Psoas muscle (tissue), 8 donors: ENCODE results near the gene YIPF3. TPM values are rescaled to one million over a fixed set of nuclear protein-coding genes. Genes with fewer than 3 reads are reported as not detected.
"Not testable (repeated sequence)": the region's sequence is repeated elsewhere in the genome, so short reads cannot be mapped to it uniquely, and the experiment has no call there.

Source experiments
- ATAC-seq, 4 donors: fragments of 200-7000 bp; cut with Tn5 transposase; one replicate each; pipeline ENCODE4 v1.9.1; 2020; ENCODE audit warnings: moderate library complexity in 3 of 4, mild to moderate bottlenecking in 2 of 4
- DNase-seq, 2 donors: peaks; one replicate each; pipeline ENCODE4 v3.0.0-alpha.2; 2020
- H3K27ac ChIP-seq: fragments of 200-600 bp; one replicate; pipeline ENCODE4 v1.8.0; 2022
- H3K27me3 ChIP-seq, 3 donors: fragments of 200-600 bp in 1 of 3; one replicate each; pipeline versions ENCODE4 v1.6.1 to v1.8.0; 2013 to 2022; ENCODE audit warnings: low read length in 2 of 3, mild to moderate bottlenecking in 2 of 3, moderate library complexity in 1 of 3; ENCODE audit not compliant: insufficient read depth in 3 of 3
- H3K36me3 ChIP-seq, 2 donors: fragments of 200-600 bp in 1 of 2; one replicate each; pipeline versions ENCODE4 v1.6.1 to v1.8.0; 2013 to 2022; ENCODE audit warnings: low read depth in 1 of 2, mild to moderate bottlenecking in 1 of 2, moderate library complexity in 1 of 2; ENCODE audit not compliant: insufficient read depth in 1 of 2
- H3K4me1 ChIP-seq: fragments of 200-600 bp; one replicate; pipeline ENCODE4 v1.8.0; 2022
- H3K4me3 ChIP-seq: fragments of 200-600 bp; one replicate; pipeline ENCODE4 v1.8.0; 2022; ENCODE audit warnings: mild to moderate bottlenecking
- H3K9me3 ChIP-seq: fragments of 200-600 bp; one replicate; pipeline ENCODE4 v1.8.0; 2022
- WGBS, 3 donors: extraction: QIAGEN DNeasy Blood & Tissue Kit; methylation state at CpG; one replicate each; pipeline versions ENCODE4 v1.1.6 to v1.1.7; 2013; 5-methylcytosine and 5-hydroxymethylcytosine counted together
- intact Hi-C, 2 donors: fragments of 100-400 bp; cut with DNase I; formaldehyde crosslinking; loops; one replicate each; pipeline versions ENCODE4 v1.11.0 to v1.14.2; 2022
- polyA plus RNA-seq, 3 donors: library from polyadenylated mRNA; stranded (reverse); fragments of 200-250 nt; gene quantifications; one replicate each; pipeline ENCODE4 v1.2.3, GENCODE V29; 2013
- total RNA-seq, 4 donors: library from RNA; stranded (reverse); fragmentation: NEBNext Ultra II Directional in 2 of 4; extraction: Animal tissue kit (Norgen Biotek cat#: 25700) in 2 of 4; gene quantifications; one replicate each; pipeline versions ENCODE4 v1.2.1 to v1.2.4, GENCODE V29; 2021 to 2023
- TF ChIP-seq, protein P1 (sequence below): fragments of 200-600 bp; IDR thresholded peaks from one replicate; pipeline ENCODE4 v1.8.0; 2022; ENCODE audit warnings: antibody characterized with exemption
- donor health status: healthy with polysubstance abuse.
- donor health status: DM: no; HTN: no; CAD: no; lungs with moderate emphysema.
- donor health status: Bipolar disorder and iron deficiency.
- donor health status: healthy.
- donor health status: DM: yes; HTN: yes; CAD: no.
- donor health status: DM: no; HTN: no; CAD: no.
- donor health status: DM: no; HTN: no; CAD: no.
- donor health status: DM: yes; HTN: yes; CAD: no.

YIPF3 gene
- total and polyA plus RNA-seq, 7 donors = 57.7 to 91.5 (median 67.6) TPM

DNA sequence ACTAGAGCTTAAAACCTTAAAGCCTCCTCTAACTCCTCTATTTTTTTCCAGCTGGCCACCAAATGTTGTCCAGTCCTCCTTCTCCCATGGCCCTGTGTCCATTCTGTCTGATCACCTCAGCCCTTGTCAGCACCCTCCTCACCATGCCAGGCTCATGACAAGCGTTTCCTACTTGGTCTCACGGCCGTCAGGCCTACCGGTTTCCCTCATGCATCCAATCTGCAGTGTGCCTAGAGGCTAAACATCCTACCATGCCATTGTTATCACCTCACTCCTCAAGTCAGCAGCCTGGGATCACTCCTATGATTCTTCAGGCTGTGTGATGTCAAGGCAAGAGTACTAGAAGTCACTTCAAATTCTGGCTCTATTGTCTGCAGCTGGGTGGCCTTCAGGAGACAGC is 49.0 kb downstream of the YIPF3 start:
- no peaks in the 10 kb centered on the region for H3K4me1 ChIP-seq
- no peak overlapping the region for H3K27ac ChIP-seq
- 74 to 79% (median 78%) methylated on average over 4 of the region's 4 CpGs for WGBS, 3 donors
- DNase-seq = no peak
- peaks cover 0 to 16% (median 0%) of the 10 kb centered on the region in 3 donors for H3K27me3 ChIP-seq
- no peaks in the 10 kb centered on the region for H3K36me3 ChIP-seq
- intact Hi-C loops = no loop called here
- no peaks in the 10 kb centered on the region for H3K9me3 ChIP-seq
- ATAC-seq = no peak
- H3K4me3 ChIP-seq = no peak overlapping the region
- TF ChIP-seq, protein P1, sequence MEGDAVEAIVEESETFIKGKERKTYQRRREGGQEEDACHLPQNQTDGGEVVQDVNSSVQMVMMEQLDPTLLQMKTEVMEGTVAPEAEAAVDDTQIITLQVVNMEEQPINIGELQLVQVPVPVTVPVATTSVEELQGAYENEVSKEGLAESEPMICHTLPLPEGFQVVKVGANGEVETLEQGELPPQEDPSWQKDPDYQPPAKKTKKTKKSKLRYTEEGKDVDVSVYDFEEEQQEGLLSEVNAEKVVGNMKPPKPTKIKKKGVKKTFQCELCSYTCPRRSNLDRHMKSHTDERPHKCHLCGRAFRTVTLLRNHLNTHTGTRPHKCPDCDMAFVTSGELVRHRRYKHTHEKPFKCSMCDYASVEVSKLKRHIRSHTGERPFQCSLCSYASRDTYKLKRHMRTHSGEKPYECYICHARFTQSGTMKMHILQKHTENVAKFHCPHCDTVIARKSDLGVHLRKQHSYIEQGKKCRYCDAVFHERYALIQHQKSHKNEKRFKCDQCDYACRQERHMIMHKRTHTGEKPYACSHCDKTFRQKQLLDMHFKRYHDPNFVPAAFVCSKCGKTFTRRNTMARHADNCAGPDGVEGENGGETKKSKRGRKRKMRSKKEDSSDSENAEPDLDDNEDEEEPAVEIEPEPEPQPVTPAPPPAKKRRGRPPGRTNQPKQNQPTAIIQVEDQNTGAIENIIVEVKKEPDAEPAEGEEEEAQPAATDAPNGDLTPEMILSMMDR = no peak

DNA sequence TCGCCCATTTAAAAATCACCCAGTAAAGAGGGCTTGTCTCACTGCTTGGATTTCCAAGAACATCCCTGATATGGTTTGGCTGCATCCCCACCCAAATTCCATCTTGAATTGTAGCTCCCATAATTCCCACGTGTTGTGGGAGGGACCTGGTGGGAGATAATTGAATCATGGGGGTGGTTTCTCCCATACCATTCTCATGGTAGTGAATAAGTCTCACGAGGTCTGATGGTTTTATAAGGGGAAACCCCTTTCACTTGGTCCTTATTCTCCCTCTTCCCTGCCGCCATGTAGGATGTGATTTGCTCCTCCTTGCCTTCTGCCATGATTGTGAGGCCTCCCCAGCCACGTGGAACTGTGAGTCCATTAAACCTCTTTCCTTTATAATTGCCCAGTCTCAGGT is 49.5 kb downstream of the YIPF3 start:
- DNase-seq, H3K4me1 ChIP-seq, H3K4me3 ChIP-seq, intact Hi-C loops, H3K9me3 ChIP-seq, H3K27ac ChIP-seq, ATAC-seq, H3K36me3 ChIP-seq: not testable (repeated sequence)
- H3K27me3 ChIP-seq = peaks cover 0 to 20% (median 0%) of the 10 kb centered on the region in 3 donors
- 59 to 60% (median 60%) methylated on average over 5 of the region's 5 CpGs for WGBS, 3 donors

DNA sequence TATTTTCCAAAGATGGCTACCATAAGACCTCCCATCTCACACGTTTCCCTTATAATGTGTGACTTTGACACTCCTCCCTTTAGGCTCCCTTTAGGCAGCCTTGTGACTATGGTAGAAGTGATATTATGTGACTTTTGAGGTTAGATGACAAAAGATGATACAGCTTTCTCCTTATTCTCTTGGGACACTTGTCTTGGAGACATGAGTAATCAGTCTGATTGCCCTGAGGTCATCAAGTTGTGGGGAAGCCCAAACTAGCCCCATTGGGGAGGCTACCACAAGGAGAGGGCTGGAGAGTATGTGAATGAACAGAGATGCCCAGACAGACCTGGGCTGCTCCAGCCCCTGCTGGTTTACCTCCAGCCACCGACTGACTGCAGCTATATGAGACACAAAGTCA is 50.8 kb downstream of the YIPF3 start:
- ATAC-seq = no peak

DNA sequence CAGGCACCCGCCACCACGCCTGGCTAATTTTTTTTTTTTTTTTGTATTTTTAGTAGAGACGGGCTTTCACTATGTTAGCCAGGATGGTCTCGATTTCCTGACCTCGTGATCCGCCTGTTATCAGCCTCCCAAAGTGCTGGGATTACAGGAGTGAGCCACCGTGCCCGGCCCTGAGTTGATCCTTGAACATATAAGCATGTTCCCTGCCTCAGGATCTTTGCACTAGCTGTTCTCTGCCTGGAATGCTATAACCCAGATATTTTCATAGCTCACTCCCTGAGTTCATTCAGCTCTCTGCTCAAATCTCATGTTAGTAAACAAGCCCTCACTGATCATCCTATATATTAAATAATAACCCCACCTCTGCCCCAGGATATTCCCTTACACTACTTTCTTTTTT is 52.4 kb downstream of the YIPF3 start:
- DNase-seq (no peak), ATAC-seq (no peak)
- peaks cover 0 to 30% (median 0%) of the 10 kb centered on the region in 3 donors for H3K27me3 ChIP-seq
- 77 to 87% (median 85%) methylated on average over 8 of the region's 8 CpGs for WGBS, 3 donors
- no peak overlapping the region for H3K4me3 ChIP-seq
- TF ChIP-seq, protein P1 = no peak
- no peaks in the 10 kb centered on the region for H3K36me3 ChIP-seq
- no peaks in the 10 kb centered on the region for H3K4me1 ChIP-seq
- no peak overlapping the region for H3K27ac ChIP-seq
- intact Hi-C loops = no loop called here
- no peaks in the 10 kb centered on the region for H3K9me3 ChIP-seq

More for the DNA sequence above, 50.8 kb downstream of the YIPF3 start:
- no peaks in the 10 kb centered on the region for H3K4me1 ChIP-seq
- peaks cover 0 to 22% (median 0%) of the 10 kb centered on the region in 3 donors for H3K27me3 ChIP-seq
- intact Hi-C loops = no loop called here
- no peaks in the 10 kb centered on the region for H3K36me3 ChIP-seq
- TF ChIP-seq, protein P1 = no peak
- DNase-seq = no peak
- H3K9me3 ChIP-seq = no peaks in the 10 kb centered on the region
- 62 to 73% (median 67%) methylated on average over 2 of the region's 2 CpGs for WGBS, 3 donors
- no peak overlapping the region for H3K4me3 ChIP-seq
- H3K27ac ChIP-seq = no peak overlapping the region

DNA sequence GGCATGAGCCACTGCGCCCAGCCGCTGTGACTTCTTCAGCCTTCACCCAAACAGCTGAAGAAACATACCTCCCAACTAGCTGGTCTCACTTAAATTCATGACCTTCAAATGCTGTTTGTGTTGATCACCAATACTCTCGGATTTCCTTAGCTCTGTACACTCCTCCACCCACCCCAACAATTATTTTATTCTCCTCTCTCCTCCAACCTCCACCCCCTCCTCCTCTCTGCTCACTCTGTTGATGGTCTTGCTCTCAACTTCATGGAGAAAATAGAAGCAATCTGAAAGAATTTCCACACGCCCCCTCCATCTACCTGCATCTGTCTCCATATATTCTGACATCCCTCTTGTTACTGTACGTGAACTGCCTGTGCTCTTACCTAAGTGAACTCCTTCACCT is 54.8 kb downstream of the YIPF3 start:
- WGBS, 3 donors = 74 to 81% (median 76%) methylated on average over 5 of the region's 5 CpGs
- no peaks in the 10 kb centered on the region for H3K4me1 ChIP-seq
- H3K27ac ChIP-seq = no peak overlapping the region
- TF ChIP-seq, protein P1 = no peak
- H3K36me3 ChIP-seq = no peaks in the 10 kb centered on the region
- H3K27me3 ChIP-seq = peaks cover 0 to 52% (median 2%) of the 10 kb centered on the region in 3 donors
- no peak overlapping the region for H3K4me3 ChIP-seq
- DNase-seq = no peak
- intact Hi-C loops = no loop called here
- no peaks in the 10 kb centered on the region for H3K9me3 ChIP-seq
- ATAC-seq = no peak

Other genes starting within 250 kb of the YIPF3 start
- gene SLC22A7, start 218.7 kb downstream of the YIPF3 start, total RNA-seq = not detected
- not detected for gene SLC22A7, start 218.7 kb downstream of the YIPF3 start, polyA plus RNA-seq
- under 1 TPM in 1 of 4 donors, not detected in 3; 0.47 TPM for gene CRIP3, start 208.1 kb downstream of the YIPF3 start, total RNA-seq
- under 1 TPM; 0.05 to 0.15 (median 0.09) TPM for gene CRIP3, start 208.1 kb downstream of the YIPF3 start, polyA plus RNA-seq
- 10 to 100 TPM in 1 of 4 donors, 1 to 10 TPM in 3; 7.7 to 14.3 (median 9.5) TPM for gene ZNF318, start 147.3 kb downstream of the YIPF3 start, total RNA-seq
- gene ZNF318, start 147.3 kb downstream of the YIPF3 start, polyA plus RNA-seq = 10 to 100 TPM in 1 of 3 donors, 1 to 10 TPM in 2; 3.4 to 12.4 (median 4.5) TPM
- gene ABCC10, start 89.4 kb downstream of the YIPF3 start, total RNA-seq = 10 to 100 TPM in 2 of 4 donors, 1 to 10 TPM in 2; 7.8 to 11.0 (median 9.9) TPM
- 1 to 10 TPM; 8.9 to 9.9 (median 8.9) TPM for gene ABCC10, start 89.4 kb downstream of the YIPF3 start, polyA plus RNA-seq
- under 1 TPM in 1 of 4 donors, not detected in 3; 0.56 TPM for gene DLK2, start 61.4 kb downstream of the YIPF3 start, total RNA-seq
- under 1 TPM; 0.04 to 0.90 (median 0.10) TPM for gene DLK2, start 61.4 kb downstream of the YIPF3 start, polyA plus RNA-seq
- gene TJAP1, start 39.4 kb downstream of the YIPF3 start, total RNA-seq = 10 to 100 TPM; 31.4 to 39.9 (median 36.3) TPM
- 10 to 100 TPM; 18.0 to 35.2 (median 20.8) TPM for gene TJAP1, start 39.4 kb downstream of the YIPF3 start, polyA plus RNA-seq
- gene LRRC73, start 6.6 kb downstream of the YIPF3 start, total RNA-seq = under 1 TPM in 1 of 4 donors, not detected in 3; 0.20 TPM
- gene LRRC73, start 6.6 kb downstream of the YIPF3 start, polyA plus RNA-seq = under 1 TPM; 0.10 to 0.29 (median 0.26) TPM
- gene POLR1C, start 163 bp upstream of the YIPF3 start, total RNA-seq = 10 to 100 TPM; 17.5 to 27.8 (median 24.1) TPM
- gene POLR1C, start 163 bp upstream of the YIPF3 start, polyA plus RNA-seq = 10 to 100 TPM; 23.4 to 64.5 (median 43.2) TPM
- gene XPO5, start 59.1 kb upstream of the YIPF3 start, total RNA-seq = 10 to 100 TPM; 17.5 to 40.1 (median 20.1) TPM
- gene XPO5, start 59.1 kb upstream of the YIPF3 start, polyA plus RNA-seq = 10 to 100 TPM; 12.3 to 21.7 (median 12.8) TPM
- 1 to 10 TPM; 3.6 to 6.4 (median 5.5) TPM for gene POLH, start 59.3 kb upstream of the YIPF3 start, total RNA-seq
- 1 to 10 TPM; 1.7 to 6.8 (median 1.9) TPM for gene POLH, start 59.3 kb upstream of the YIPF3 start, polyA plus RNA-seq
- 10 to 100 TPM; 32.8 to 43.8 (median 35.2) TPM for gene GTPBP2, start 112.3 kb upstream of the YIPF3 start, total RNA-seq
- gene GTPBP2, start 112.3 kb upstream of the YIPF3 start, polyA plus RNA-seq = 10 to 100 TPM; 27.8 to 69.6 (median 33.9) TPM
- 10 to 100 TPM; 17.0 to 36.6 (median 26.1) TPM for gene MAD2L1BP, start 118.9 kb upstream of the YIPF3 start, total RNA-seq
- gene MAD2L1BP, start 118.9 kb upstream of the YIPF3 start, polyA plus RNA-seq = 10 to 100 TPM; 30.5 to 43.1 (median 31.6) TPM
- gene RSPH9, start 128.1 kb upstream of the YIPF3 start, total RNA-seq = under 1 TPM in 1 of 4 donors, not detected in 3; 0.11 TPM
- gene RSPH9, start 128.1 kb upstream of the YIPF3 start, polyA plus RNA-seq = under 1 TPM; 0.36 to 0.59 (median 0.51) TPM
- 100 to 1,000 TPM in 2 of 4 donors, 10 to 100 TPM in 2; 64.1 to 152 (median 103) TPM for gene MRPS18A, start 170.9 kb upstream of the YIPF3 start, total RNA-seq
- gene MRPS18A, start 170.9 kb upstream of the YIPF3 start, polyA plus RNA-seq = 100 to 1,000 TPM; 106 to 151 (median 148) TPM